Neutrophil (primary cell): ENCODE results near the gene ATP6V1G1.
"Not testable (repeated sequence)": the region's sequence is repeated elsewhere in the genome, so short reads cannot be mapped to it uniquely, and the experiment has no call there.

Experiments
- H3K27ac ChIP-seq: fragments of 200-600 bp; sonication (generic); 2 replicates; pipeline ENCODE4 v1.5.1; 2016; ENCODE audit warnings: mild to moderate bottlenecking, moderate library complexity
- H3K27me3 ChIP-seq: fragments of 200-600 bp; sonication (generic); 2 replicates; pipeline ENCODE4 v1.6.0; 2016; ENCODE audit warnings: mild to moderate bottlenecking
- H3K36me3 ChIP-seq: fragments of 200-600 bp; sonication (generic); 2 replicates; pipeline ENCODE4 v1.5.1; 2017
- H3K4me1 ChIP-seq, 2 experiments: fragments of 200-600 bp in 1 of 2; sonication (generic) in 1 of 2; 1 replicate in 1 of 2; 2 replicates in 1 of 2; pipeline versions ENCODE4 v1.5.1 to v1.6.1; 2013 to 2016; ENCODE audit warnings: low read depth in 1 of 2, low read length in 1 of 2, mild to moderate bottlenecking in 1 of 2, moderate library complexity in 1 of 2; ENCODE audit not compliant: control insufficient read depth in 1 of 2, insufficient read depth in 1 of 2
- H3K4me3 ChIP-seq, 2 experiments: fragments of 200-600 bp in 1 of 2; sonication (generic) in 1 of 2; 1 replicate in 1 of 2; 2 replicates in 1 of 2; pipeline ENCODE4 v1.5.1; 2013 to 2016; ENCODE audit warnings: low read depth in 1 of 2, low read length in 1 of 2, mild to moderate bottlenecking in 1 of 2, moderate library complexity in 1 of 2
- H3K9me3 ChIP-seq: fragments of 200-600 bp; sonication (generic); 2 replicates; pipeline ENCODE4 v1.5.1; 2016
- TF ChIP-seq, protein P1 (sequence below): fragments of 200-600 bp; sonication (generic); IDR thresholded peaks from 2 replicates; pipeline ENCODE4 v1.5.1; 2016; ENCODE audit warnings: antibody characterized with exemption

The ATP6V1G1 gene

DNA sequence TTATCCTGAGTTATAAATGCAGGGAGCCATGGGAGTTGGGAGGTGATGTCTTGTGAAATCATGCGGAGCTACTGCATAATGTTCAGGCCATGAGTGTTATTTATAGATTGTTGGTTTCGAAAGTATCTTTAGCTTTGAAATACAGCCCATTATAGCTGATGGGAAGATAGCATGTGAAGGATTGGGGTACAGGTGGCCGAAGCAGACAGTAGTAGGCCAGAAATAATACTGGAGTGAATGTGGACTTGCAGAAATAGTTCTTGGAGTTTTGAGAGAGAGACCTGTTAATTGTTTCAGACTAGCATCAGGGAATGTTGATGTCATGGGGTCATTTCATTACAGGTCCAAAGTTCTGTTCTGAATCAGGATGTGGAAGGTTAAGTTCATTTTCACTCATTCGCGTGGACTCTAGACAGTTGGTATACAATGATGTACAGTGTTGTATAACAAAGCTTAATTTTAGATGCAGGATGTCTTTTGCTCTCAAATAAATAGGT, 3.8 kb downstream of the ATP6V1G1 start:
- Histone ChIP-seq H3K27ac (peak overlapping the region; percentile 19), H3K4me1 (peaks cover 41% of the 10 kb centered on the region in 2 experiments)

GRCh38 chr9:114591849-114592248, 4.3 kb downstream of the ATP6V1G1 start:
- Histone ChIP-seq H3K27me3 (no peaks in the 10 kb centered on the region), H3K4me3 (no peak overlapping the region), H3K36me3 (peaks cover 35% of the 10 kb centered on the region), H3K9me3 (no peaks in the 10 kb centered on the region), H3K4me1 (peaks cover 41% of the 10 kb centered on the region in 2 experiments), H3K27ac (peak overlapping the region; percentile 69)
- TF ChIP-seq, protein P1, sequence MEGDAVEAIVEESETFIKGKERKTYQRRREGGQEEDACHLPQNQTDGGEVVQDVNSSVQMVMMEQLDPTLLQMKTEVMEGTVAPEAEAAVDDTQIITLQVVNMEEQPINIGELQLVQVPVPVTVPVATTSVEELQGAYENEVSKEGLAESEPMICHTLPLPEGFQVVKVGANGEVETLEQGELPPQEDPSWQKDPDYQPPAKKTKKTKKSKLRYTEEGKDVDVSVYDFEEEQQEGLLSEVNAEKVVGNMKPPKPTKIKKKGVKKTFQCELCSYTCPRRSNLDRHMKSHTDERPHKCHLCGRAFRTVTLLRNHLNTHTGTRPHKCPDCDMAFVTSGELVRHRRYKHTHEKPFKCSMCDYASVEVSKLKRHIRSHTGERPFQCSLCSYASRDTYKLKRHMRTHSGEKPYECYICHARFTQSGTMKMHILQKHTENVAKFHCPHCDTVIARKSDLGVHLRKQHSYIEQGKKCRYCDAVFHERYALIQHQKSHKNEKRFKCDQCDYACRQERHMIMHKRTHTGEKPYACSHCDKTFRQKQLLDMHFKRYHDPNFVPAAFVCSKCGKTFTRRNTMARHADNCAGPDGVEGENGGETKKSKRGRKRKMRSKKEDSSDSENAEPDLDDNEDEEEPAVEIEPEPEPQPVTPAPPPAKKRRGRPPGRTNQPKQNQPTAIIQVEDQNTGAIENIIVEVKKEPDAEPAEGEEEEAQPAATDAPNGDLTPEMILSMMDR = no peak

More for the DNA sequence above, 3.8 kb downstream of the ATP6V1G1 start:
- no peaks in the 10 kb centered on the region for H3K27me3 ChIP-seq
- H3K9me3 ChIP-seq = no peaks in the 10 kb centered on the region
- TF ChIP-seq, protein P1 = no peak
- no peak overlapping the region for H3K4me3 ChIP-seq
- peaks cover 31% of the 10 kb centered on the region for H3K36me3 ChIP-seq

- H3K4me3 ChIP-seq = no peak overlapping the region
- peaks cover 41% of the 10 kb centered on the region in 2 experiments for H3K4me1 ChIP-seq
Measured at GRCh38 chr9:114592356-114592755, 4.8 kb downstream of the ATP6V1G1 start.

GRCh38 chr9:114594136-114594535, 6.6 kb downstream of the ATP6V1G1 start:
- H3K27ac ChIP-seq = no peak overlapping the region
- TF ChIP-seq, protein P1 = no peak
- H3K27me3 ChIP-seq = no peaks in the 10 kb centered on the region
- H3K4me3 ChIP-seq = no peak overlapping the region
- peaks cover 56% of the 10 kb centered on the region for H3K36me3 ChIP-seq
- H3K4me1 ChIP-seq = peaks cover 29% of the 10 kb centered on the region in 2 experiments
- H3K9me3 ChIP-seq = no peaks in the 10 kb centered on the region

More at GRCh38 chr9:114592356-114592755, 4.8 kb downstream of the ATP6V1G1 start:
- TF ChIP-seq, protein P1 = peak; percentile 21
- H3K27ac ChIP-seq = peak overlapping the region; percentile 69
- no peaks in the 10 kb centered on the region for H3K9me3 ChIP-seq
- peaks cover 38% of the 10 kb centered on the region for H3K36me3 ChIP-seq
- H3K27me3 ChIP-seq = no peaks in the 10 kb centered on the region

DNA sequence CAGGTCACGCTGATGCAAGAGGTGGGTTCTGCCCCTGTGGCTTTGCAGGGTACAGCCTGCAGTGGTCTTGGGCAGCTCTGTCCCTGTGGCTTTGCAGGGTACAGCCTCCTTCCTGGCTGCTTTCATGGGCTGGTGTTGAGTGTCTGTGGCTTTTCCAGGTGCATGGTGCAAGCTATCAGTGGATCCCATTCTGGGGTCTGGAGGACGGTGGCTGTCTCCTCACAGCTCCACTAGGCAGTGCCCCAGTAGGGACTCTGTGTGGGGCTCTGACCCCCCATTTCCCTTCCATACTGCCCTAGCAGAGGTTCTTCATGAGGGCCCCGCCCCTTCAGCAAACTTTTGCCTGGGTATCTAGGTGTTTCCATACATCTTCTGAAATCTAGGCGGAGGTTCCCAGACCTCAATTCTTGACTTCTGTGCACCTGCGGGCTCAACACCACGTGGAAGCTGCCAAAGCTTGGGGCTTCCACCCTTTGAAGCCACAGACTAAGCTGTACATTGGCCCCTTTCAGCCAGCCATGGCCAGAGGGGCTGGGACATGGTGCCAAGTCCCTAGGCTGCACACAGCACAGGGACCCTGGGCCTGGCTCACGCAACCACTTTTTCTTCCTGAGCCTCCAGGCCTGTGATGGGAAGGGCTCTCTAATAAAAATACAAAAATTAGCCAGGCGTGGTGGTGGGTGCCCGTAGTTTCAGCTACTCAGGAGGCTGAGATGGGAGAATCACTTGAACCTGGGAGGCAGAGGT, 13.1 kb downstream of the ATP6V1G1 start:
- H3K27ac ChIP-seq, H3K4me3 ChIP-seq: not testable (repeated sequence)
- peaks cover 43% of the 10 kb centered on the region for H3K36me3 ChIP-seq

DNA sequence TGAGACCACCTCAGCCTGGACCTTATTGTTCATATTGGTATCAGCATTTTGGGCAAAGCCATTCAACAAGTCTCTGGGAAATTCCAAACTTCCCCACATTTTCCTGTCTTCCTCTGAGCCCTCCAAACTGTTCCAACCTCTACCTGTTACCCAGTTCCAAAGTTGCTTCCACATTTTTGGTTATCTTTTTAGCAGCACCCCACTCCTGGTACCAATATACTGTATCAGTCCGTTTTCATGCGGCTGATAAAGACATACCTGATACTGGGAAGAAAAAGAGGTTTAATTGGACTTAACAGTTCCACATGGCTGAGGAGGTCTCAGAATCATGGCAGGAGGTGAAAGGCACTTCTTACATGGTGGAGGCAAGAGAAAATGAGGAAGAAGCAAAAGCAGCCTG, 14.2 kb downstream of the ATP6V1G1 start:
- H3K27ac ChIP-seq, H3K4me1 ChIP-seq, H3K27me3 ChIP-seq, H3K9me3 ChIP-seq, H3K4me3 ChIP-seq: not testable (repeated sequence)
- peaks cover 39% of the 10 kb centered on the region for H3K36me3 ChIP-seq

More for the DNA sequence above, 13.1 kb downstream of the ATP6V1G1 start:
- not testable (repeated sequence) for H3K4me1 ChIP-seq, H3K9me3 ChIP-seq, H3K27me3 ChIP-seq
